HTR-8/SVneo (cell line): ENCODE data around the gene ACOX1.

Experiments
- DNase-seq: peaks from one replicate; pipeline ENCODE4 v3.0.0; 2011; ENCODE audit warnings: low spot score, mixed read lengths; ENCODE audit not compliant: insufficient read length
- FAIRE-seq: peaks from 2 replicates; lab custom pipeline; 2011; peaks lifted over from hg19 to GRCh38; lab: Jason Lieb, UNC

Gene ACOX1

GRCh38 chr17:75914643-75915267 lies 64.2 kb downstream of the ACOX1 start:
- FAIRE-seq = no peak
- DNase-seq = no peak

- no peak for FAIRE-seq
- DNase-seq = no peak
These were observed 65.3 kb downstream of the ACOX1 start for GRCh38 chr17:75913537-75914210.

- no peak for FAIRE-seq
- no peak for DNase-seq
These were observed 68.3 kb downstream of the ACOX1 start for GRCh38 chr17:75910699-75911098.

GRCh38 chr17:75909812-75910274 lies 69.1 kb downstream of the ACOX1 start:
- no peak for FAIRE-seq
- no peak for DNase-seq

- FAIRE-seq (no peak), DNase-seq (no peak)
These were observed 69.7 kb downstream of the ACOX1 start for GRCh38 chr17:75909051-75909811.

- DNase-seq (no peak), FAIRE-seq (no peak)
These were observed 70.8 kb downstream of the ACOX1 start for GRCh38 chr17:75908201-75908600.

GRCh38 chr17:75906143-75906884 lies 72.7 kb downstream of the ACOX1 start:
- DNase-seq = no peak

GRCh38 chr17:75904749-75905521 lies 74.0 kb downstream of the ACOX1 start, which contains the start of gene MRPL38:
Gene MRPL38, minus strand, starts transcription at chr17:75904884. Its CDS starts 9 bp downstream, at chr17:75904875.
- DNase-seq (peak; percentile 99), FAIRE-seq (peak; percentile 97)

More at GRCh38 chr17:75906143-75906884, 72.7 kb downstream of the ACOX1 start:
- no peak for FAIRE-seq

GRCh38 chr17:75902406-75902805 lies 76.6 kb downstream of the ACOX1 start:
- no peak for FAIRE-seq
- no peak for DNase-seq

- no peak for DNase-seq
- FAIRE-seq = no peak
These were observed 77.2 kb downstream of the ACOX1 start for GRCh38 chr17:75901727-75902126.

GRCh38 chr17:75900691-75901533 lies 78.1 kb downstream of the ACOX1 start:
- DNase-seq (no peak), FAIRE-seq (no peak)

GRCh38 chr17:75899767-75900468 lies 79.0 kb downstream of the ACOX1 start:
- FAIRE-seq = no peak
- DNase-seq = no peak

- FAIRE-seq (no peak), DNase-seq (no peak)
These were observed 79.6 kb downstream of the ACOX1 start for GRCh38 chr17:75899353-75899752.

- no peak for DNase-seq
- FAIRE-seq = no peak
These were observed 80.2 kb downstream of the ACOX1 start for GRCh38 chr17:75898791-75899190.

- no peak for FAIRE-seq
These were observed 80.9 kb downstream of the ACOX1 start for GRCh38 chr17:75898065-75898464.

GRCh38 chr17:75897160-75898019 lies 81.6 kb downstream of the ACOX1 start:
- peak; percentile 31 for FAIRE-seq

More at GRCh38 chr17:75898065-75898464, 80.9 kb downstream of the ACOX1 start:
- DNase-seq = no peak

More at GRCh38 chr17:75897160-75898019, 81.6 kb downstream of the ACOX1 start:
- no peak for DNase-seq
